DOHH2 (cell line): Measurements from ENCODE around the gene FYCO1.

Experiments used
- EZH2phosphoT487 ChIP-seq: fragments of 200-600 bp; sonication (generic); IDR thresholded peaks from 2 replicates; pipeline ENCODE4 v1.6.1; 2017; ENCODE audit warnings: borderline replicate concordance, mild to moderate bottlenecking, antibody characterized with exemption, low read length, moderate library complexity, mixed read lengths
- TF ChIP-seq, protein P1 (sequence below): fragments of 200-600 bp; sonication (generic); IDR thresholded peaks from one replicate; pipeline ENCODE4 v1.5.1; 2014; ENCODE audit warnings: antibody characterized with exemption, mild to moderate bottlenecking, low read depth, low read length; ENCODE audit not compliant: poor library complexity, severe bottlenecking

DNA sequence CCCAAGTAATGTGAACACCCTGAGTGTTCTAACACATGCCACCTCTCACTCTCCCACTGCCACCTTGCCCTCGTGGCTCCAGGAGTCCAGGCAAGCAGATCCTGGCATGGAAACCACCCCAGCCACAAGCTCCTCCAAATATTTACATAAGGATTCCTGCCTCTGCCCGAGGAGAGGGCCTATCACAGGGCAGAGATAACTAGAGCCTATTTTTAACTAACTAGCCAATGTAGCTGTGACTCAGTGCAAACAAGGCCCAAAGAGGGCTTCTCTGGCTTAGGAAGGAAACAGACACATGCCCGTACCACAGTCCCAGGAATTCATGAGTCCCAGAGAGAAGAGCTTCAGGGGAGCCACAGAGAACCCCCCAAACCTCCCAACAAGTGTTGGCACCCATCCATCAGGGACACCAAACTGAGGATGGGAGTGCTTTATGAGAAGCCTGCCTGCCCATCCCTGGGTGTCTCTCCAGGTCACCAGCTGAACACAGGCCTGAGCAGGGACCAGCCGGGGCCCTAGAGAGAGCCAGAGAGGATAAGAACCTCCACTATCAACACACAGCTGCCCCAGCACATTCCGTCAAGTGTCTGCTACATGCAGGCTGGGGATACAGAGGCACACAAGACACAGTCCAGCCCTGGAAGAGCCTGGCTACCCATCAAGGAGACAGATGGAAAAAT, 9.2 kb downstream of the FYCO1 start:
- TF ChIP-seq, protein P1, sequence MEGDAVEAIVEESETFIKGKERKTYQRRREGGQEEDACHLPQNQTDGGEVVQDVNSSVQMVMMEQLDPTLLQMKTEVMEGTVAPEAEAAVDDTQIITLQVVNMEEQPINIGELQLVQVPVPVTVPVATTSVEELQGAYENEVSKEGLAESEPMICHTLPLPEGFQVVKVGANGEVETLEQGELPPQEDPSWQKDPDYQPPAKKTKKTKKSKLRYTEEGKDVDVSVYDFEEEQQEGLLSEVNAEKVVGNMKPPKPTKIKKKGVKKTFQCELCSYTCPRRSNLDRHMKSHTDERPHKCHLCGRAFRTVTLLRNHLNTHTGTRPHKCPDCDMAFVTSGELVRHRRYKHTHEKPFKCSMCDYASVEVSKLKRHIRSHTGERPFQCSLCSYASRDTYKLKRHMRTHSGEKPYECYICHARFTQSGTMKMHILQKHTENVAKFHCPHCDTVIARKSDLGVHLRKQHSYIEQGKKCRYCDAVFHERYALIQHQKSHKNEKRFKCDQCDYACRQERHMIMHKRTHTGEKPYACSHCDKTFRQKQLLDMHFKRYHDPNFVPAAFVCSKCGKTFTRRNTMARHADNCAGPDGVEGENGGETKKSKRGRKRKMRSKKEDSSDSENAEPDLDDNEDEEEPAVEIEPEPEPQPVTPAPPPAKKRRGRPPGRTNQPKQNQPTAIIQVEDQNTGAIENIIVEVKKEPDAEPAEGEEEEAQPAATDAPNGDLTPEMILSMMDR, result no peak
- TF ChIP-seq EZH2phosphoT487, result no peak
